ENCODE results near the gene CAMSAP3.
"Not testable (repeated sequence)": the region's sequence is repeated elsewhere in the genome, so short reads cannot be mapped to it uniquely, and the experiment has no call there.

Gene CAMSAP3

DNA sequence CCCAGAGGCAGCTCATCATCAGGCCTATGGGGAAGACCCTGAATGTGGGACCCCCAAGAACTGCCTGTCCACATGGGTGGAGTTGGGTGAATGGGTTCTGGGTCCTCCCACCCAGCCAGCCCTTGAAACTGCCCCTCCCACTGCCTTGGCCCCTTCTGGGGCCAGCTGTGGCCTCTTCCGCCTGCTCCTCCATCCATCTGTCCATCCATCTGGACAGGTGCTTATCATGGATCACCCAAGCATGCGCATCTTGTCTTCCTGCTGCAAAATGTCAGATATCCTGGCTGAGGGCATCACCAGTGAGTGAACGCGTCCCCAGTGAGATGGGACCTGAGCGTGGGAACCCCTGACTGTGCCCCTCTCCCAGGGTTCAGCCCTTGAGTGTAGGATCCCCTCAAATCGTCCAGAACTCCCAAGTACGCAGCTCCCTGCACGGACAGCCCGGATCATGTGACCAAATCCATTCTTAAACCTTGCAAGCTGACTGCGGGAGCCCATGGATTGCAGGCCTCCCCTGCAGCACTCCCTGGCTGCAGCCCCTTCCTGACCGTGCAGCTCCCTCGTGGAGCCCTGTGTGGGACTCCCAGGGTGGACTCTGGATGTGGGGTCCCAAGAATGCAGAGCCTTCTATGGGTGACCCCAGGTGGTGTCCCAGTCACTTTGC is 43.3 kb downstream of the CAMSAP3 start:
- no peak overlapping the region for H3K4me3 ChIP-seq (ENCODE audit: low read depth, low read length)
- TF ChIP-seq, protein P1, sequence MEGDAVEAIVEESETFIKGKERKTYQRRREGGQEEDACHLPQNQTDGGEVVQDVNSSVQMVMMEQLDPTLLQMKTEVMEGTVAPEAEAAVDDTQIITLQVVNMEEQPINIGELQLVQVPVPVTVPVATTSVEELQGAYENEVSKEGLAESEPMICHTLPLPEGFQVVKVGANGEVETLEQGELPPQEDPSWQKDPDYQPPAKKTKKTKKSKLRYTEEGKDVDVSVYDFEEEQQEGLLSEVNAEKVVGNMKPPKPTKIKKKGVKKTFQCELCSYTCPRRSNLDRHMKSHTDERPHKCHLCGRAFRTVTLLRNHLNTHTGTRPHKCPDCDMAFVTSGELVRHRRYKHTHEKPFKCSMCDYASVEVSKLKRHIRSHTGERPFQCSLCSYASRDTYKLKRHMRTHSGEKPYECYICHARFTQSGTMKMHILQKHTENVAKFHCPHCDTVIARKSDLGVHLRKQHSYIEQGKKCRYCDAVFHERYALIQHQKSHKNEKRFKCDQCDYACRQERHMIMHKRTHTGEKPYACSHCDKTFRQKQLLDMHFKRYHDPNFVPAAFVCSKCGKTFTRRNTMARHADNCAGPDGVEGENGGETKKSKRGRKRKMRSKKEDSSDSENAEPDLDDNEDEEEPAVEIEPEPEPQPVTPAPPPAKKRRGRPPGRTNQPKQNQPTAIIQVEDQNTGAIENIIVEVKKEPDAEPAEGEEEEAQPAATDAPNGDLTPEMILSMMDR (IDR thresholded peaks at IDR 0.05; ENCODE audit: low read depth, low read length, missing control alignments), result no peak
- DNase-seq (ENCODE audit: low read depth), result no peak

DNA sequence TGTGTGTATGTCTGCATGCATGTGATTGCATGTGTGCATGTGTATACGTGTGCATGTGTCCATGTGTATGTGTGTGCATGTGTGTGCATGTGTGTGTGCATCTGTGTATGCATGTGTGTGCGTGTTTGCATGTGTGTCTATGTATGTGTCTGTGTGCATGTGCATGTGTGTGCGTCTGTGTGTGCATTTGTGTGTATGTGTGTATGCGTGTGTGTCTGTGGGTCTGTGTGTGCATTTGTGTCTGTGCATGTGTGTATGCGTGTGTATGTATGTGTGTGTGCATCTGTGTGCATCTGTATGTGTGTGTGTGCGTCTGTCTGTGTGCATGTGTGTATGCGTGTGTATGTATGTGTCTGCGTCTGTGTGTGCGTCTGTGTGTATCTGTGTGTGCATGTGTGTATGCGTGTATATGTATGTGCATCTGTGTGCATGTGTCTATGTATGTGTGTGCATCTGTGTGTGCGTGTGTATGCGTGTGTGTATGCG is 44.2 kb downstream of the CAMSAP3 start:
- TF ChIP-seq, protein P1 (IDR thresholded peaks at IDR 0.05; ENCODE audit: low read depth, low read length, missing control alignments), result no peak
- DNase-seq (ENCODE audit: low read depth), result no peak
- no peak overlapping the region for H3K4me3 ChIP-seq (ENCODE audit: low read depth, low read length)

DNA sequence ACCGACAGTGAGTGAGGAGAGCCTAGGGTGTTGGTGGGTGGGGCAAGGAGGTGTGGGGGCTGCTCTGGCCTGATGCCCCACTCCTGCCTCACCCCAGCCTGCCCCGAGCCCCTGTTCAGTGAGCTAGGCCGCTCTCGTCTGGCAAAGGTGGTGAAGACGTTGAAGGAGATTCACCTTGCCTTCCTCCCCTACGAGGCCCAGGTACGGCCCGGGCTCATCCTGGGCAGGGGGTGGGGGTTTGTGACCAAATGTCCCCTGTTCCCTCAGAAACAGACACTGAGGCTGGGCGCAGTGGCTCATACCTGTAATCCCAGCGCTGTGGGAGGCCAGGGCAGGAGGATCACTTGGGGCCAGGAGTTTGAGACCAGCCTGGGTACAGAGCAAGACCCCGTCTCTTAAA is 45.1 kb downstream of the CAMSAP3 start:
- H3K4me3 ChIP-seq (ENCODE audit: low read depth, low read length), result no peak overlapping the region
- DNase-seq (ENCODE audit: low read depth), result no peak
- TF ChIP-seq, protein P1 (IDR thresholded peaks at IDR 0.05; ENCODE audit: low read depth, low read length, missing control alignments), result no peak

DNA sequence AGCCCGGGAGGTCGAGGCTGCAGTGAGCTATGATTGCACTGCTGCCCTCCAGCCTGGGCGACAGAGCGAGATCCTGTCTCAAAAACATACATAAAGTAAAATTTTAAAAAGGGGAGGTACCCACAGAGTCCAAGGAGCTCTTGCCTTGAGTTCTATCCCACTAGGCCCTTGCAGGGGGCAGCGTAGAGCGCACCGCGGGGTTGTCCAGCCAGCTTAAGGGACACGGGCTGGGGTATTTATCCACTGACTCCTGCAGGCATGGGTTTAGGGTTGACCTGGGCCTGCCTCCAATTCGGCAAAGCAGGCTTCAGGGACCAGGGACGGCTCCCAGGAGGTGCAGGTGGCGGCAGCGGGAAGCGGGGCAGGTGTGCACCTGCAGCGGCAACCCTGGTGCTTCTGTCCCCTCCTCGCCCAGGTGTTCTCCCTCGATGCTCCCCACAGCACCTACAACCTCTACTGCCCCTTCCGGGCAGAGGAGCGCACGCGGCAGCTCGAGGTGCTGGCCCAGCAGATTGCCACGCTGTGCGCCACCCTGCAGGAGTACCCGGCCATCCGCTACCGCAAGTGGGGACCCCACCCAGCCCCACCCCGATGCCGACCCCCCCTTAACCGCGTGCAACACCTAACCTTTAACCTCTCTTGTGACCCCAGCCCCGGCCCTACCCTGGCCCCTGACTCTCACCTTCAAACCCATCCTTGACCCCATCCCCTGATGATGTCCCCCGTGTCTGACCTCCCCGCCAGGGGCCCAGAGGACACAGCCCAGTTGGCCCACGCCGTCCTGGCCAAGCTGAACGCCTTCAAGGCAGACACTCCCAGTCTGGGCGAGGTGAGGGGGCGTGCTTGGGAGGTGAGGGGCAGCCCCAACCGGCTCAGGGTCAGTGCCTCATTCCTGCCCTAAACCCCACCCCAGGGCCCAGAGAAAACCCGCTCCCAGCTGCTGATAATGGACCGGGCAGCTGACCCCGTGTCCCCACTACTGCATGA is 45.9 kb downstream of the CAMSAP3 start:
- DNase-seq (ENCODE audit: low read depth), result no peak
- TF ChIP-seq, protein P1 (IDR thresholded peaks at IDR 0.05; ENCODE audit: low read depth, low read length, missing control alignments), result no peak
- no peak overlapping the region for H3K4me3 ChIP-seq (ENCODE audit: low read depth, low read length)

DNA sequence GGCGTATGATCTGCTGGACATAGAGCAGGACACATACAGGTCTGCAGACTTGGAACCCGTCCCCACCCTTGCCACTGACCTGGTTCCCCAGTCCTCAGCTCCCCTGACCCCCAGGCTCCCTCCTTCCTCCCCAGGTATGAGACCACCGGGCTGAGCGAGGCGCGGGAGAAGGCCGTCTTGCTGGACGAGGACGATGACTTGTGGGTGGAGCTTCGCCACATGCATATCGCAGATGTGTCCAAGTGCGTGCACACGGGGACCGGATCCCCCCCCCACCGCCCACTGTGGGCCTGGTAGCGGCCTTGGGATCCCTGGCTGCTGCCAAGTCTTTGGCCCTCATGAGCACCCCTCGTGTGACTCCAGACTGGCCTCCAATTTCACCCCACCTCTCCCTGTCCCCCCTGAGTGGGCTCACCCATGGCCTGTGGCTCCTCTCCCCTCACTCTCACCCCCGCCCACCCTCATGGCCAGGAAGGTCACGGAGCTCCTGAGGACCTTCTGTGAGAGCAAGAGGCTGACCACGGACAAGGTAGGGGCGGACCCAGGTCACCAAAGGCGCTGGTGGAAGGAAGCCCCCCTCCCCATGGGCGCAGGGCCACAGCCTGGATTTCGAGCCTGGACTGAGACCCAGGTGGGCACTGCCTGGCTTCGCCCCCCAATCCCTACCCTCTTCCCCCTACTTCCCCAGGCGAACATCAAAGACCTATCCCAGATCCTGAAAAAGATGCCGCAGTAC is 46.8 kb downstream of the CAMSAP3 start:
- no peak for DNase-seq (ENCODE audit: low read depth)

DNA sequence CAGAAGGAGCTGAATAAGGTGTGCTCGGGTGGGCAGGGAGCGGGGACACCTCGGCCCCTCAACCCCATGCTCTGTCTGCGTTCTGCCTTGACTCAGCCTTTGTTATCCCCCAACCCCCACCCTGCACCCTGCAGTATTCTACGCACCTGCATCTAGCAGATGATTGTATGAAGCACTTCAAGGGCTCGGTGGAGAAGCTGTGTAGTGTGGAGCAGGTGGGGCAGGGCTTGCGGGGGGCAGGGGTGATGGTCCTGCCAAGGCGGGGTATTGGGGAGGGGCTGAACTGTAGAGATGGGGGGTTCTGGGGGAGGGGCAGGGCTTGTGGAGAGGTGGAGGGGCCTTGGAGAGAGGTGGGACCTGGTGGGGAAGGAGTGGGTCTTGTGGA is 47.4 kb downstream of the CAMSAP3 start:
- TF ChIP-seq, protein P1 (IDR thresholded peaks at IDR 0.05; ENCODE audit: low read depth, low read length, missing control alignments), result no peak
- DNase-seq (ENCODE audit: low read depth), result no peak
- H3K4me3 ChIP-seq (ENCODE audit: low read depth, low read length), result no peak overlapping the region

More for the DNA sequence above, 46.8 kb downstream of the CAMSAP3 start:
- TF ChIP-seq, protein P1 (IDR thresholded peaks at IDR 0.05; ENCODE audit: low read depth, low read length, missing control alignments), result no peak
- H3K4me3 ChIP-seq (ENCODE audit: low read depth, low read length), result no peak overlapping the region

DNA sequence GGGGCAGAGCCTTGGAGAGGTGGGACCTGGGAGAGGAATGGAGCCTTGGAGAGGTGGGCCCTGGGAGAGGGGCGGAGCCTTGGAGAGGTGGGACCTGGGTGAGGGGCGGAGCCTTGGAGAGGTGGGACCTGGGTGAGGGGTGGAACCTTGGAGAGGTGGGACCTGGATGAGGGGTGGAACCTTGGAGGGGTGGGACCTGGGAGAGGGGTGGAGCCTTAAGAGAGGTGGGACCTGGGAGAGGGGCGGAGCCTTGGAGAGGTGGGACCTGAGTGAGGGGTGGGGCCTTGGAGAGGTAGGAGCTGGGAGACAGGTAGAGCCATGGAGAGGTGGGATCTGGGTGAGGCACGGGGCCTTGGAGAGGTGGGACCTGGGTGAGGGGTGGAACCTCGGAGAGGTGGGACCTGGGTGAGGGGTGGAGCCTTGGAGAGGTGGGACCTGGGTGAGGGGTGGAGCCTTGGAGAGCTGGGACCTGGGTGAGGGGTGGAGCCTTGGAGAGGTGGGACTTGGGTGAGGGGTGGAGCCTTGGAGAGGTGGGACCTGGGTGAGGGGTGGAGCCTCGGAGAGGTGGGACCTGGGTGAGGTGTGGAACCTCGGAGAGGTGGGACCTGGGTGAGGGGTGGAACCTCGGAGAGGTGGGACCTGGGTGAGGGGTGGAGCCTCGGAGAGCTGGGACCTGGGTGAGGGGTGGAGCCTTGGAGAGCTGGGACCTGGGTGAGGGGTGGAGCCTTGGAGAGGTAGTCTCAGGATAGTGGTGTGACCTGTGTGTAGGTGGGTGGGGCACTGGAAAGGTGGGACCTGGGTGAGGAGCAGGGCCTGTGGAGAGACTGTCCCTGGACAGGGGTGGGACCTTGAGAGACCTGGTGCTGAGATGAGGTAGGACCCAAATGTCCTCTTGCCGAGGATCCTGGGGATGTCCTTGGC is 48.2 kb downstream of the CAMSAP3 start:
- DNase-seq (ENCODE audit: low read depth); H3K4me3 ChIP-seq (ENCODE audit: low read depth, low read length): not testable (repeated sequence)

Data from GM12864 (cell line).